Epithelial cell of esophagus (primary cell): ENCODE measurements around the gene TRAK2.
"Not testable (repeated sequence)": the region's sequence is repeated elsewhere in the genome, so short reads cannot be mapped to it uniquely, and the experiment has no call there.

Source experiments
- DNase-seq: peaks from one replicate; pipeline ENCODE4 v3.0.0; 2010; ENCODE audit warnings: low read depth
- H3K4me3 ChIP-seq: 2 replicates; pipeline ENCODE4 v1.5.1; 2011; ENCODE audit warnings: mild to moderate bottlenecking, low read length, control low read depth
- CTCF ChIP-seq: IDR thresholded peaks from 2 replicates; pipeline ENCODE4 v1.5.1; 2011; ENCODE audit warnings: low read depth, mild to moderate bottlenecking, low read length, control low read depth, inconsistent platforms; ENCODE audit not compliant: insufficient read depth; ENCODE audit errors: missing control alignments

The TRAK2 gene

GRCh38 chr2:201451292-201452057 lies at the start of gene TRAK2, which contains the start of gene STRADB:
Gene TRAK2, minus strand, starts transcription at chr2:201451458. Its CDS starts 30,951 bp downstream, at chr2:201420507.
Gene STRADB, plus strand, starts transcription at chr2:201451740. Its CDS starts 3,101 bp downstream, at chr2:201454841.
- peak; percentile 10 for TF ChIP-seq CTCF
- peak within 1 kb of the TSS; percentile 98 for H3K4me3 ChIP-seq
- peak; percentile 93 for DNase-seq

GRCh38 chr2:201500534-201500933 lies 49.3 kb upstream of the TRAK2 start:
- peak; percentile 50 for DNase-seq
- H3K4me3 ChIP-seq: no peak overlapping the region
- no peak for TF ChIP-seq CTCF

- H3K4me3 ChIP-seq: no peak overlapping the region
- DNase-seq: no peak
- TF ChIP-seq CTCF: no peak
Measured at GRCh38 chr2:201496785-201497184, 45.5 kb upstream of the TRAK2 start.

- no peak overlapping the region for H3K4me3 ChIP-seq
- TF ChIP-seq CTCF: no peak
- DNase-seq: no peak
Measured at GRCh38 chr2:201490291-201490690, 39.0 kb upstream of the TRAK2 start.

GRCh38 chr2:201484805-201485204 lies 33.5 kb upstream of the TRAK2 start:
- H3K4me3 ChIP-seq: no peak overlapping the region

GRCh38 chr2:201483758-201484157 lies 32.5 kb upstream of the TRAK2 start:
- H3K4me3 ChIP-seq, DNase-seq: not testable (repeated sequence)

More at GRCh38 chr2:201484805-201485204, 33.5 kb upstream of the TRAK2 start:
- DNase-seq: no peak
- no peak for TF ChIP-seq CTCF

GRCh38 chr2:201483342-201483741 lies 32.1 kb upstream of the TRAK2 start:
- no peak for TF ChIP-seq CTCF
- H3K4me3 ChIP-seq: no peak overlapping the region
- DNase-seq: no peak
